A673 (cell line): ENCODE data around the gene NT5C2.

Experiments
- EZH2 ChIP-seq: fragments of 200-600 bp; sonication (generic); IDR thresholded peaks from 2 replicates; pipeline ENCODE4 v1.6.1; 2017; ENCODE audit warnings: borderline replicate concordance, low read depth, mild to moderate bottlenecking, mixed read lengths, antibody characterized with exemption, low read length; ENCODE audit not compliant: poor library complexity, severe bottlenecking
- TF ChIP-seq, protein P1 (sequence below): fragments of 300-800, 200-600 bp; sonication (generic); conservative IDR thresholded peaks from 2 replicates; pipeline ENCODE4 v1.5.1; 2017; ENCODE audit warnings: low read depth, mild to moderate bottlenecking, antibody characterized with exemption, low read length, moderate library complexity, mixed read lengths

DNA sequence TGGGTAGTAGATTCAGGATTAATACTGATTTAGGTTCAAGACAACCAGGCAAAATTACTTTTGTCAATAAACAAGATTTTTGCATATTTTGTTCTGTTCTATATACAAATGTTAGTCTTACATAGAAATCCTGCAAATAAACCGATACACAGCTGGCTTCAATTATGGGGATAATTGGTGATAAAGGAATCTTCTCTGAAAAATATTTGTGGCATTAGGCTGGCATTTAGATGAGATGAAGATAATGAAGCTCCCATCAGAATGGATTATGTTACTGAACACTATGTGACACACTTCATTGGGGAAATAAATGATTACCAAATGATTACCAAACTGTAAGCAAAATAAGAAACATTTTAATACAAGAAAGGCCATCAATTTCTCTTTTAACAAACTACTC is 65.8 kb downstream of the NT5C2 start:
- TF ChIP-seq, protein P1, sequence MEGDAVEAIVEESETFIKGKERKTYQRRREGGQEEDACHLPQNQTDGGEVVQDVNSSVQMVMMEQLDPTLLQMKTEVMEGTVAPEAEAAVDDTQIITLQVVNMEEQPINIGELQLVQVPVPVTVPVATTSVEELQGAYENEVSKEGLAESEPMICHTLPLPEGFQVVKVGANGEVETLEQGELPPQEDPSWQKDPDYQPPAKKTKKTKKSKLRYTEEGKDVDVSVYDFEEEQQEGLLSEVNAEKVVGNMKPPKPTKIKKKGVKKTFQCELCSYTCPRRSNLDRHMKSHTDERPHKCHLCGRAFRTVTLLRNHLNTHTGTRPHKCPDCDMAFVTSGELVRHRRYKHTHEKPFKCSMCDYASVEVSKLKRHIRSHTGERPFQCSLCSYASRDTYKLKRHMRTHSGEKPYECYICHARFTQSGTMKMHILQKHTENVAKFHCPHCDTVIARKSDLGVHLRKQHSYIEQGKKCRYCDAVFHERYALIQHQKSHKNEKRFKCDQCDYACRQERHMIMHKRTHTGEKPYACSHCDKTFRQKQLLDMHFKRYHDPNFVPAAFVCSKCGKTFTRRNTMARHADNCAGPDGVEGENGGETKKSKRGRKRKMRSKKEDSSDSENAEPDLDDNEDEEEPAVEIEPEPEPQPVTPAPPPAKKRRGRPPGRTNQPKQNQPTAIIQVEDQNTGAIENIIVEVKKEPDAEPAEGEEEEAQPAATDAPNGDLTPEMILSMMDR, result no peak
- no peak for TF ChIP-seq EZH2
